Measurements from ENCODE around the gene CACNA2D2.

DNA sequence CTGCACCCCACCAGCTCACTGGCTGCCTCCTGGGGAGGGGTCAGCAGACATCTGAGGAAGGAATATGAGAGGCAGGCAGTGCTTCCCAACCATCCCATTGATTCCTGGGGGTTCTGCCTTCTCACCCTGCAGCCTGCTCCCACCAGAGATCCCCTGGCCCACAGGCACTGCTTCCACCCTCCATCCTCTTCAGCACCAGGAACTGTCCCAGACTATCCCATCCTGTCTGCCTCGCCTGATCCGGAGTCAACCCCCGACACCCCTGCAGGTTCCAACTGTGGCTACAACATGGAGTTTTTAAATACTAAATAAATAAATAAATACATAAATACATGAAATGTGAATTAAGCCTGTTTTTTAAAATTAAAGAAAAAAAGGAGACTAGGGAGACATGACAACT is 43.6 kb downstream of the CACNA2D2 start:
- TF ChIP-seq, protein P1, sequence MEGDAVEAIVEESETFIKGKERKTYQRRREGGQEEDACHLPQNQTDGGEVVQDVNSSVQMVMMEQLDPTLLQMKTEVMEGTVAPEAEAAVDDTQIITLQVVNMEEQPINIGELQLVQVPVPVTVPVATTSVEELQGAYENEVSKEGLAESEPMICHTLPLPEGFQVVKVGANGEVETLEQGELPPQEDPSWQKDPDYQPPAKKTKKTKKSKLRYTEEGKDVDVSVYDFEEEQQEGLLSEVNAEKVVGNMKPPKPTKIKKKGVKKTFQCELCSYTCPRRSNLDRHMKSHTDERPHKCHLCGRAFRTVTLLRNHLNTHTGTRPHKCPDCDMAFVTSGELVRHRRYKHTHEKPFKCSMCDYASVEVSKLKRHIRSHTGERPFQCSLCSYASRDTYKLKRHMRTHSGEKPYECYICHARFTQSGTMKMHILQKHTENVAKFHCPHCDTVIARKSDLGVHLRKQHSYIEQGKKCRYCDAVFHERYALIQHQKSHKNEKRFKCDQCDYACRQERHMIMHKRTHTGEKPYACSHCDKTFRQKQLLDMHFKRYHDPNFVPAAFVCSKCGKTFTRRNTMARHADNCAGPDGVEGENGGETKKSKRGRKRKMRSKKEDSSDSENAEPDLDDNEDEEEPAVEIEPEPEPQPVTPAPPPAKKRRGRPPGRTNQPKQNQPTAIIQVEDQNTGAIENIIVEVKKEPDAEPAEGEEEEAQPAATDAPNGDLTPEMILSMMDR (IDR thresholded peaks at IDR 0.05) = no peak
- no peak for TF ChIP-seq POLR2A (IDR thresholded peaks at IDR 0.05)

Measured in lower leg skin (tissue), 3 donors.